Memory B cell (primary cell): ENCODE results near the gene CNOT10.
"Not testable (repeated sequence)": the region's sequence is repeated elsewhere in the genome, so short reads cannot be mapped to it uniquely, and the experiment has no call there.

Experiments used
- ATAC-seq: fragments of 150-1000 bp; cut with Tn5 transposase; 2 replicates; pipeline ENCODE4 v1.10.0; 2021; ENCODE audit warnings: low read depth, mild to moderate bottlenecking, moderate library complexity
- DNase-seq, 2 donors: peaks; one replicate each; pipeline ENCODE4 v3.0.0; 2022; ENCODE audit warnings: low spot score in 2 of 2
- H3K27ac Mint-ChIP-seq: one replicate; pipeline ENCODE4 v1.8.0; 2022; ENCODE audit warnings: mild to moderate bottlenecking, moderate library complexity, mixed read lengths
- H3K27me3 Mint-ChIP-seq: one replicate; pipeline ENCODE4 v1.8.0; 2022; ENCODE audit warnings: mixed read lengths
- H3K36me3 Mint-ChIP-seq: one replicate; pipeline ENCODE4 v1.8.0; 2022; ENCODE audit warnings: mild to moderate bottlenecking, mixed read lengths
- H3K4me1 Mint-ChIP-seq: one replicate; pipeline ENCODE4 v1.8.0; 2022; ENCODE audit warnings: mixed read lengths
- H3K4me3 Mint-ChIP-seq: one replicate; pipeline ENCODE4 v1.8.0; 2022; ENCODE audit warnings: mild to moderate bottlenecking, moderate library complexity, mixed read lengths
- H3K9me3 Mint-ChIP-seq: one replicate; pipeline ENCODE4 v1.8.0; 2022; ENCODE audit warnings: mixed read lengths

Gene CNOT10

GRCh38 chr3:32751377-32751776, 66.4 kb downstream of the CNOT10 start:
- ATAC-seq (no peak), DNase-seq (no peak)
- Mint-ChIP-seq H3K36me3 (peaks cover 18% of the 10 kb centered on the region), H3K27ac (no peak overlapping the region), H3K9me3 (no peaks in the 10 kb centered on the region), H3K4me3 (no peak overlapping the region), H3K4me1 (no peaks in the 10 kb centered on the region), H3K27me3 (no peaks in the 10 kb centered on the region)

- Mint-ChIP-seq H3K27me3 (no peaks in the 10 kb centered on the region), H3K36me3 (peaks cover 21% of the 10 kb centered on the region), H3K27ac (no peak overlapping the region)
These were observed 70.8 kb downstream of the CNOT10 start for GRCh38 chr3:32755761-32756160.

GRCh38 chr3:32757618-32758374, 72.8 kb downstream of the CNOT10 start:
- no peak overlapping the region for H3K27ac Mint-ChIP-seq
- DNase-seq: no peak
- H3K27me3 Mint-ChIP-seq: no peaks in the 10 kb centered on the region

More at GRCh38 chr3:32755761-32756160, 70.8 kb downstream of the CNOT10 start:
- no peak overlapping the region for H3K4me3 Mint-ChIP-seq
- H3K4me1 Mint-ChIP-seq: no peaks in the 10 kb centered on the region
- no peak for ATAC-seq
- DNase-seq: no peak
- H3K9me3 Mint-ChIP-seq: no peaks in the 10 kb centered on the region

GRCh38 chr3:32758375-32758753, 73.4 kb downstream of the CNOT10 start:
- Mint-ChIP-seq H3K36me3 (peaks cover 26% of the 10 kb centered on the region), H3K9me3 (no peaks in the 10 kb centered on the region), H3K4me3 (no peak overlapping the region), H3K27me3 (no peaks in the 10 kb centered on the region), H3K27ac (no peak overlapping the region), H3K4me1 (no peaks in the 10 kb centered on the region)
- DNase-seq: no peak
- ATAC-seq: no peak

More at GRCh38 chr3:32757618-32758374, 72.8 kb downstream of the CNOT10 start:
- Mint-ChIP-seq H3K4me1 (no peaks in the 10 kb centered on the region), H3K36me3 (peaks cover 26% of the 10 kb centered on the region), H3K9me3 (no peaks in the 10 kb centered on the region), H3K4me3 (no peak overlapping the region)
- no peak for ATAC-seq

- Mint-ChIP-seq H3K27ac (no peak overlapping the region), H3K27me3 (no peaks in the 10 kb centered on the region), H3K4me1 (no peaks in the 10 kb centered on the region), H3K4me3 (no peak overlapping the region), H3K9me3 (no peaks in the 10 kb centered on the region), H3K36me3 (peaks cover 28% of the 10 kb centered on the region)
- DNase-seq: no peak
- no peak for ATAC-seq
These were observed 74.4 kb downstream of the CNOT10 start for GRCh38 chr3:32759342-32759741.

- Mint-ChIP-seq H3K4me1 (peaks cover 7% of the 10 kb centered on the region), H3K27ac (no peak overlapping the region), H3K4me3 (no peak overlapping the region), H3K27me3 (no peaks in the 10 kb centered on the region), H3K9me3 (no peaks in the 10 kb centered on the region), H3K36me3 (peaks cover 36% of the 10 kb centered on the region)
- ATAC-seq (no peak), DNase-seq (no peak)
These were observed 79.5 kb downstream of the CNOT10 start for GRCh38 chr3:32764481-32764880.

GRCh38 chr3:32778389-32778788, 93.4 kb downstream of the CNOT10 start:
- peaks cover 14% of the 10 kb centered on the region for H3K36me3 Mint-ChIP-seq
- H3K27ac Mint-ChIP-seq: no peak overlapping the region
- no peak overlapping the region for H3K4me3 Mint-ChIP-seq
- H3K9me3 Mint-ChIP-seq: no peaks in the 10 kb centered on the region
- DNase-seq (no peak), ATAC-seq (no peak)
- peaks cover 3% of the 10 kb centered on the region for H3K4me1 Mint-ChIP-seq
- no peaks in the 10 kb centered on the region for H3K27me3 Mint-ChIP-seq

- H3K4me1 Mint-ChIP-seq: peaks cover 3% of the 10 kb centered on the region
- no peak overlapping the region for H3K27ac Mint-ChIP-seq
- no peak for DNase-seq
- H3K4me3 Mint-ChIP-seq: peak overlapping the region; percentile 96
- no peak for ATAC-seq
- H3K27me3 Mint-ChIP-seq: no peaks in the 10 kb centered on the region
- H3K36me3 Mint-ChIP-seq: peaks cover 4% of the 10 kb centered on the region
- H3K9me3 Mint-ChIP-seq: no peaks in the 10 kb centered on the region
These were observed 95.2 kb downstream of the CNOT10 start for GRCh38 chr3:32780071-32780734.

GRCh38 chr3:32780735-32781210, 95.8 kb downstream of the CNOT10 start:
- DNase-seq (peak in 1 of 2 donors; percentile 19), ATAC-seq (peak; percentile 10)
- peaks cover 3% of the 10 kb centered on the region for H3K4me1 Mint-ChIP-seq
- no peaks in the 10 kb centered on the region for H3K9me3 Mint-ChIP-seq
- H3K36me3 Mint-ChIP-seq: peaks cover 2% of the 10 kb centered on the region
- H3K27me3 Mint-ChIP-seq: no peaks in the 10 kb centered on the region
- H3K27ac Mint-ChIP-seq: peak overlapping the region; percentile 72
- H3K4me3 Mint-ChIP-seq: peak overlapping the region; percentile 96

- ATAC-seq (peak; percentile 86), DNase-seq (peak; percentile 59 to 74)
- peak overlapping the region; percentile 96 for H3K4me3 Mint-ChIP-seq
- H3K27ac Mint-ChIP-seq: peak overlapping the region; percentile 72
- no peaks in the 10 kb centered on the region for H3K36me3 Mint-ChIP-seq
- peaks cover 3% of the 10 kb centered on the region for H3K4me1 Mint-ChIP-seq
- no peaks in the 10 kb centered on the region for H3K9me3 Mint-ChIP-seq
- H3K27me3 Mint-ChIP-seq: no peaks in the 10 kb centered on the region
These were observed 96.4 kb downstream of the CNOT10 start for GRCh38 chr3:32781211-32781968.

GRCh38 chr3:32781969-32782270, 96.9 kb downstream of the CNOT10 start:
- H3K4me1 Mint-ChIP-seq, DNase-seq, H3K36me3 Mint-ChIP-seq, H3K27ac Mint-ChIP-seq, ATAC-seq, H3K9me3 Mint-ChIP-seq, H3K27me3 Mint-ChIP-seq: not testable (repeated sequence)
- peak overlapping the region; percentile 71 for H3K4me3 Mint-ChIP-seq

GRCh38 chr3:32782407-32782806, 97.4 kb downstream of the CNOT10 start:
- H3K9me3 Mint-ChIP-seq: no peaks in the 10 kb centered on the region
- peaks cover 2% of the 10 kb centered on the region for H3K27me3 Mint-ChIP-seq
- H3K36me3 Mint-ChIP-seq: no peaks in the 10 kb centered on the region
- no peak overlapping the region for H3K27ac Mint-ChIP-seq
- DNase-seq (no peak), ATAC-seq (no peak)
- peak overlapping the region; percentile 71 for H3K4me3 Mint-ChIP-seq
- peaks cover 3% of the 10 kb centered on the region for H3K4me1 Mint-ChIP-seq

GRCh38 chr3:32791833-32792232, 106.8 kb downstream of the CNOT10 start:
- Mint-ChIP-seq H3K9me3 (no peaks in the 10 kb centered on the region), H3K4me3 (no peak overlapping the region), H3K4me1 (no peaks in the 10 kb centered on the region), H3K27me3 (peaks cover 6% of the 10 kb centered on the region), H3K27ac (no peak overlapping the region), H3K36me3 (no peaks in the 10 kb centered on the region)
- DNase-seq (no peak), ATAC-seq (no peak)
